Subcutaneous adipose tissue (tissue), 4 donors: Measurements from ENCODE around the gene CDT1. TPM values are rescaled to one million over a fixed set of nuclear protein-coding genes. Genes with fewer than 3 reads are reported as not detected.

Experiments used
- total RNA-seq, 4 donors: library from RNA; depleted of rRNA; stranded (reverse); fragments of >200 nt; gene quantifications; one replicate each; pipeline ENCODE4 v1.1.0, GENCODE V29; 2016
- TF ChIP-seq, protein P1 (sequence below): fragments of 450-650 bp; IDR thresholded peaks from one replicate; pipeline ENCODE4 v1.5.1; 2016; ENCODE audit warnings: low read depth, mild to moderate bottlenecking, control low read depth, antibody characterized with exemption, moderate library complexity

The CDT1 gene
- total RNA-seq, 4 donors from 2014 or later, result 1.1 to 2.0 TPM; not detected in 2

GRCh38 chr16:88789594-88789993 lies 14.0 kb upstream of the CDT1 start:
- TF ChIP-seq, protein P1, sequence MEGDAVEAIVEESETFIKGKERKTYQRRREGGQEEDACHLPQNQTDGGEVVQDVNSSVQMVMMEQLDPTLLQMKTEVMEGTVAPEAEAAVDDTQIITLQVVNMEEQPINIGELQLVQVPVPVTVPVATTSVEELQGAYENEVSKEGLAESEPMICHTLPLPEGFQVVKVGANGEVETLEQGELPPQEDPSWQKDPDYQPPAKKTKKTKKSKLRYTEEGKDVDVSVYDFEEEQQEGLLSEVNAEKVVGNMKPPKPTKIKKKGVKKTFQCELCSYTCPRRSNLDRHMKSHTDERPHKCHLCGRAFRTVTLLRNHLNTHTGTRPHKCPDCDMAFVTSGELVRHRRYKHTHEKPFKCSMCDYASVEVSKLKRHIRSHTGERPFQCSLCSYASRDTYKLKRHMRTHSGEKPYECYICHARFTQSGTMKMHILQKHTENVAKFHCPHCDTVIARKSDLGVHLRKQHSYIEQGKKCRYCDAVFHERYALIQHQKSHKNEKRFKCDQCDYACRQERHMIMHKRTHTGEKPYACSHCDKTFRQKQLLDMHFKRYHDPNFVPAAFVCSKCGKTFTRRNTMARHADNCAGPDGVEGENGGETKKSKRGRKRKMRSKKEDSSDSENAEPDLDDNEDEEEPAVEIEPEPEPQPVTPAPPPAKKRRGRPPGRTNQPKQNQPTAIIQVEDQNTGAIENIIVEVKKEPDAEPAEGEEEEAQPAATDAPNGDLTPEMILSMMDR, result no peak

GRCh38 chr16:88790312-88791211 lies 13.0 kb upstream of the CDT1 start:
- TF ChIP-seq, protein P1, result no peak

DNA sequence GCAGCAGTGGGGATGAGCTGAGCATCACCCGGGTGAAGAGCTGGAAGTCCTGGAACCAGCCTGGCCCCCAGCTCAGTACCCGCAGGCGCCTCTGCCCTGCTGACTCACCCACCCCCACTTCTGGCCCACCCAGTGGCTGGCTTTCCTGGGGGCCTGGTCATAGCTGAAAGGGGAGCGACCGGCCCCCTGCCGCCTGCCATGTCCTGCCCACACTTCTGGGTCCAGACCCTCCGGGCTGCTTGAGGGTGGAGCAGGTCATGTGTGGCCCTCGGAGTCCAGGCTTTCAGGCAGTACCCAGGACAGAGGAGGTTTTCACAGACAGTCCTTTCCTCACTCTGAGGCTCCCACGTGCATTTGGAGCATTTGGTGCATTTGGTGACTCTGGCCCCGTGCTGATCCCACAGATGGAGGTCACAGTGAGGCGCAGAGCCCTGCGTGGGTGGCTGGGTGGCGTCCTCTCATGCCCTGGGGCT lies 11.5 kb upstream of the CDT1 start:
- TF ChIP-seq, protein P1, result no peak

- TF ChIP-seq, protein P1, result no peak
These were observed 10.8 kb upstream of the CDT1 start for GRCh38 chr16:88792668-88793250.

- TF ChIP-seq, protein P1, result no peak
These were observed 10.2 kb upstream of the CDT1 start for GRCh38 chr16:88793251-88793954.

DNA sequence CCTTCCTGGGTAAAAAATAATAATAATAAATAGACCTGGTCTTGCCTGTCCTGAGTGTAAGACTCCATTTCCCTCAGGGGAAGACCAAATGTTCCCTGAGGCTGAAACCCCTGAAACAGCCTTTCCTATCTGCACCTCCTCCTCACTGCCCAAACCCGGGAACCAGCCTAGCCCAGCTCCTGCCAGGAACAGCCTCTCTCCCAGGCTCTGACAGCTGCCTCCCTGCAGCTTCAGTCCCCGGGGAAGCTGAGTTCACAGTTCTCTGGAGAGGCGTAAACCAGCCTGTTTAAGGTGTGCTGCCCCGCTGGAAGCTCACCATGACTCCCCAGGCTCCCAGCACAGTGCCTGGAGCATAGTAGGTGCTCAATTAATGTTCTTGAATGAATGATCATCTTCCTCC lies 7.3 kb upstream of the CDT1 start:
- TF ChIP-seq, protein P1, result no peak

DNA sequence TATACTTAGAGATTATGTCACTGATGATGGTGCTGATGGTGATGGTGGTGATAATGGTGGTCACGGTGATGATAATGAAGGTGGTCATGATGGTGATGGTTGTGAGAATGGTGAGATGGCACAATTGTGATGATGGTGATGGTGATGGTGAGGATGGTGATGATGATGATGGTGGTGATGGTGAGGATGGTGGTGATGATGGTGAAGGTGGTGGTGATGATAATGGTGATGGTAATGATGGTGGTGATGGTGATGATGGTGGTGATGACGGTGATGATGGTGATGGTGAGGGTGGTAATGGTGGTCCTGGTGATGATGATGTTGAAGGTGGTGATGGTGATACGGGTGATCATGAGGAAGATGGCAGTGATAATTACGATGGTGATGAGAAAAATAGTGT lies 5.5 kb upstream of the CDT1 start:
- TF ChIP-seq, protein P1, result no peak
